HG02588 (cell line): Measurements from ENCODE around the gene KIF26A.
"Not testable (repeated sequence)": the region's sequence is repeated elsewhere in the genome, so short reads cannot be mapped to it uniquely, and the experiment has no call there.

Experiments
- ATAC-seq: cut with Tn5 transposase; IDR thresholded peaks from one replicate; pipeline ENCODE4 v1.9.1; 2021; ENCODE audit warnings: mild to moderate bottlenecking, moderate library complexity; ENCODE audit not compliant: unreplicated experiment

KIF26A gene

DNA sequence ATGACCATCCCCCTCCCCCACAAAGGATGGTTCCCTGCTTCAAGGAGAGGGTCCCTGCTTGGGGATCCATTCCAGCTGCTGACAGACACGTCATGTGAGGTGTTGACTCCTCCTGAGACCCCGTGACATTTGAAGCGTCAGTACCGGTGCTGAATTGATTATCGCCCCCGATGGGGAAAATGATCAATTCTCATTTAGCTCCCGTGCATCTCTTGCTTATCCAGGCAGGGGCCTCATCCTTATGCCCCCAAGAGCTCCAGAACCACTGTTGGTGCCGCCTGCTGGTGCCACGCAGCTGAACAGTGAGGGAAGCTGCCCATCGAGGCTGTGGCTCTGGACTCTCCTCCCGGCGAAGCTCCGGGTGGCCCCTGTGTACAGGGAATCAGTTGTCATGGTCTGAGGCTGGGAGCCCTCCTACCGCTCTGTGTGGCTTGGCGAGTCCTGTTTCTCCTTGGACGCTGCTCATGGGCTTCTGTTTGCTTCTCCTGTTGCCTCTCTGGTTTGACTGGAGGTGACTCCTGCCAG is 4.6 kb downstream of the KIF26A start:
- ATAC-seq, result no peak

DNA sequence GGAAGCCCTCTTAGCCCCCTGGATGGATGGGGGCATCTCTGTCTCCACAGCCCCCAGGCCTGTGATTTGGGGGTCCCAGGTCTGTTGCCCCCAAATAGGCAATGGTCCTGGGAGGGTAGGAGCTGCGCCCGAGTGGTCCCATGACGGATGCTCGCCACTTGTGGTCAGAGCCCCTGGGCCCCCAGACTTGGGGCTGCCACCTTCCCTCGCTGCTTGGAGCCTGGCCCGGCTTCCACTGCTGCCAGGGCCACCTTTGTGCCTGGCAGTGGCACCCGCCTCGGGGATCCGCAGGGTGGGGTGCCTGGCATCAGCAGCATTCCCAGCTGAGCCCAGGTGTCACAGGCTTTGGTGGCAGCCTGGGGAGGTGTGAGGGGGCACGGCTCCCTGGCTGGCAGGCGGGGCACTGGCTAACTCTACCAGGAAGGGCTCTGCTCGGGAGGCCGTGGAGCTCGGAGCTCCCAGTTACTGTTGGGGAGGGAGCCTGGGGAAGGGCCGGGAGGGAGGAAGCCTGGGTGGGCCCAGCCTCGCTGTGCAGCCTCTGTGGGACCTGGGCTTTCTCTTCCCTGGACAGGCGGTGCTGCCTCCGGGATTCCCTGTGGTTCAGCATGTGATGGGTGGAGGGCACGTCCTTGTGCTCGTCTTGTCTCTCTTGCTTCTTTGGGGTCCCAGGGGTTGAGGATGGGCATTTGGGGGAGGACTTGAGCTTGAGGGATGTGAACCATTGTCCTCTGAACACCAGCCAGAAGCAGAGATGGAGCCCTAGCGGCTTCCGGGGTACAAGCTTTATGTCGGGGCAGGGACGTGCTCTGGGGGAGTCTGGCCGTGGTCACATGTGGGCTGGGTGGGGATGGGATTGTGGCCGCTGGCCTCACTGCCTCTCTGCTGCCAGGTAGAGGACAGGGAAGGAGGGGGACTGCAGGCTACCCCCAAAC is 5.4 kb downstream of the KIF26A start:
- no peak for ATAC-seq

DNA sequence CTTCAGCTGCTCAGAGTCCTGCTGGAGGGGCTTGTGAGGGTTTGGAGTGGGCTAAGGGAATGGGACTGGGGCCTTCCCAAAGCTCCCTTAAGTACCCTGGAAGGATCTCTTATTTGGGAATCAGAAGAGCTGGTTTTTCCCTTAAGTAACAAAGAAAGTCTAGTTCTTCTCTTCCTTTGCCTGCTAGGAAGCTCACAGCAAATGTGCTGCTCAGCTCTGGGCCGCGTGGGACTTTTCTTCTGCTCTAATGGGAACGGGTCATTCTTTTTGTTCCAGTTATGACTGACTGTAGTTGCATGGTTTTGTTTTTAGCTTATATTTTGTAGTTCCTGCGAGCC is 6.0 kb downstream of the KIF26A start:
- no peak for ATAC-seq

DNA sequence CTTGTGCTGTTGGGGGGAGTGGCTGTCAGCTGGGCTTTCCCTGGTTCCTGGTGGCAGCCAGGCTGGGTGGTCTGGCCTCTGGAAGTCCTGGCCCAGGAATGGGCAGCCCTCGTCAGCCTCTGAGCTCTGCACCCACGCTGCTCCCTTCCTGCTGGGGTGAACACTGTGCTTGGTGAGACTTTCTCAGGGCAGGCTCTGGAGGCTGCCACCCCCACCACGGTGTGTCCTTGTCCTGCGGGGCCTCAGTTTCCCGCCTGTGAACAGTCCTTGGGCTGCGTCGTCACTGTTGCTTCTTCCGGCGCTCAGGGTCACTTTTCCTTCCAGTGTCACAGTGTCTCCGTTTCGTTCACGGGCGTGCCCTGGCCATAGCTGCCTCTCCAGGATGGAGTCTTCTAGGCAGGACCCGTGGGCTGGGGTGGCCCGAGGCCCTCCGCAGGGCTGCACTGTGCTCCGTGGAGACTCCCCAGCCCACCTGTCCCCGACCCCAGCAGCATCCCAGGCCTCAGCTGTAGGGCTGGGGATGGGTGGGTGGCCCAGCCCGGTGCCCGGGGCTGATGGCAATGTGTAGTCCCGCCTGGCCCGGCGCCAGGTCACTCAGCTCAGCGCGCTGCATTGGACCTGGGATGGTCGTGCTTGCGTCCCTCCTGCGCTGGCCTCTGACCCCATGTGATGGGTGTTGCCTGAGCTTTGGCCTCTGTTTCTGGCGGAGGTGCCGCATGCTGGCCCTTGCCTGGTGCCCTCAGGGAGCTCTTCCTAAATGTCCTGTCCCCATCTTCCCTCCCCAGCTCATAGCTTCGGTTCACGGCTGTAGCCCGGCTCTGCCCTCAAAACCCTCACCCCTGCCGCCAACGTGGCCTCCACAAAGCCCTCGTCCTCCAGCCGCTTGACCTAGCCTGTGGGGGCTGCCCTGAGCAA is 6.8 kb downstream of the KIF26A start:
- no peak for ATAC-seq

DNA sequence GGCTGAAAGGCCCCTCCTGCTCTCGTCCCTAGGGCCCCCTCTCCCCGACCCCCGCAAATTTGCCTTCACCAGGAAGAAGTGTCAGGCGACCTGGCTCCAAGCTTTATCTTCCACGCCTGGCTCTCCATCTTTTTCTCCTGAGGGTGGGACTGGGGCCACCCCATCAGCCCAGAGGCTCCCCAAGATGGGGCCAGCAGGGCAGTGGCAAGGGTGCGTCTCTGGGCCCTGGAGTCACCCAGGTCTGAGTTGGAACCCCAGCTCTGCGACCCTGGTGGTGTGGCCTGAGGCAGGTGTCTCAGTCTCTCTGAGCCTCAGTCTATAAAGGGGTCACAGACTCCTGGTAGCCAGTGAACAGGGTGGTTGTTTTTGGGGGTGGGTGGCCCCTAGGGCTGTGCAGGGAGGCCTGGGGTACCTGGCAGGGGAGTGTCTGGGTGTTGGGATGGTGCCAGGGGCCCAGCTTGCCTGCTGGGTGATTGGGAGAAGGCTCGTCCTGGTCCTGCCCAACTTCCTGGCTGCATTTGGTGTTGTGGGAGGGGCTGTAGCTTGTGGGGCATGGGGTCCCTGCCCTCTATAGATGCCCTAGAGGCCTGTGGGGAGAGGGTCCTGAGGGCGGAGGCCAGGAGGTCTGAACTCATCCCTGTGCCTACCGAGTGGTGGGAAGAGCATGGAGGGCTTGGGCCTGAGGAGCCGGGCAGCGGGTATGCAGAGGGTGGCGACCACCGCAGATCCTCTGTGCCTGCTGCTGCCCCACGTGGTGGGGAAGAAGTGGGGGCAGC is 7.6 kb downstream of the KIF26A start:
- no peak for ATAC-seq

DNA sequence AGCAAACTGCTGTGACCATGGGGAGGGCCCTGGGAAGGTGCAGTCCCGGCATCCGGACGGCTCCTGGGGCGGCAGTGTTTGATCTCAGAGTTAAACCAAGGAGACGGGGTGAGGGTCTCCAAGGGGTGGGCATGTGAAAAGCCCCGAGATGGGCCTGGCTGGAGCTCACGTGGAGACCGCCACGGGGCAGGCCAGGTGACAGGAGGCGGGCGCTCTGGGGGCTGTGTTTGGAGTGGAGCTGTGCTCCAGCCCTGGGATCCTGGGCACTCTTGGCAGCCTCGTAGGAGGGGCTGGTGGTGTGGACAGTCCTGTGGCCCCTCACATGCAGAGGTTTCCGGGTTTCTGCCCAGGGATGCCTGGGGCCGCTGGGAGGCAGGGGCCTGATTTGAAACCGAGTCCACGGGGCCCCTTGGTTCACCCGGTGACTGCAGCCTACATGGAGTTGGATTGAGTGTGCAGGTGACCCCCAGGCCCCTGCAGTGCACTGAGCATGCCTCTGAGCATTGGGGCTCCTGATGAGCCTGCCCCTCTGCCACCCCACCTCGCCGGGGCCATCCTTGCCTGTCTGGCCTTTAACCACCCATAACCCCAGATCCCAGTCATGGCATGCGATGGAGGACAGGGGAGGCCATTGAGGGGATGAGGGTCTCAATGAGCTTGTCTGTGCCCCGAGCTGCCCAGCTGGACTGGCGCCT is 8.4 kb downstream of the KIF26A start:
- no peak for ATAC-seq

DNA sequence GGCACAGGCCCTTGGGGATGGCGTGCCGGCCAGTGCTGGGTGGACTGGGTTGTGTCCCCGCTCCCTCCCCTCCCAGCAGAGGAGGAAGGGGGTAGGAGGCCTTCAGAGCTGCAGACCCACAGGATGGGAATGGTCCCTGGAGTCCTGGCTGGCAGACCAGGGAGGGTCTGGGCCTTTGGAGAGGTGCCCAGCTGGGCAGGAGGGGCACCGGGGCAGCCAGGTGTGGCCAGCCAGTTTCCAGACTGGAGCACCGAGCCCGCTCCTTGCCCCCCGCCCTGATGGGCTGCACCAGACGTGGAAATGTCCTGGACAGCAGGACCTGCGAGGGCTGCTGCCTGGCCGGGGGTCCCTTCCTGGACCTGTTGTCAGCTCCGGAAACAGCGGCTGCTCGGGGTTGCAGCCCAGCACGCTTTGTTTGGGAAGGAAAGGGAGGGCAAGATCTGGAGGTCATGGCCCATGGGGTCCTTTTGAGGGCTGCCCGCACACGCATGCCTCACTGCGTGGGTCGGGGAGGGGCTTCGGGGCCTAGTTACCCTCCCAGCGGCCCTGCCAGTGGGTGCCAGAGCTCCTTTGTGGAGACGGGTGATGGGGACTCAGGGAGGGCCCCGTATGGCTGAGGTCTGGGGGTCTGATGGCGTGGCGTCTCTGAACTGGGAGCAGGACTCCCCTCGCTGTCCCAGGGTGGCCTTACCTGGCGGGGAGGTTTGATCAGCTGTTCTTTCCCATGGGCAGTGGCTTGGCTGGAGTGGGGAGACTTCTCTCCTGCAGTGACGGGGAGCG is 9.1 kb downstream of the KIF26A start:
- ATAC-seq, result no peak

DNA sequence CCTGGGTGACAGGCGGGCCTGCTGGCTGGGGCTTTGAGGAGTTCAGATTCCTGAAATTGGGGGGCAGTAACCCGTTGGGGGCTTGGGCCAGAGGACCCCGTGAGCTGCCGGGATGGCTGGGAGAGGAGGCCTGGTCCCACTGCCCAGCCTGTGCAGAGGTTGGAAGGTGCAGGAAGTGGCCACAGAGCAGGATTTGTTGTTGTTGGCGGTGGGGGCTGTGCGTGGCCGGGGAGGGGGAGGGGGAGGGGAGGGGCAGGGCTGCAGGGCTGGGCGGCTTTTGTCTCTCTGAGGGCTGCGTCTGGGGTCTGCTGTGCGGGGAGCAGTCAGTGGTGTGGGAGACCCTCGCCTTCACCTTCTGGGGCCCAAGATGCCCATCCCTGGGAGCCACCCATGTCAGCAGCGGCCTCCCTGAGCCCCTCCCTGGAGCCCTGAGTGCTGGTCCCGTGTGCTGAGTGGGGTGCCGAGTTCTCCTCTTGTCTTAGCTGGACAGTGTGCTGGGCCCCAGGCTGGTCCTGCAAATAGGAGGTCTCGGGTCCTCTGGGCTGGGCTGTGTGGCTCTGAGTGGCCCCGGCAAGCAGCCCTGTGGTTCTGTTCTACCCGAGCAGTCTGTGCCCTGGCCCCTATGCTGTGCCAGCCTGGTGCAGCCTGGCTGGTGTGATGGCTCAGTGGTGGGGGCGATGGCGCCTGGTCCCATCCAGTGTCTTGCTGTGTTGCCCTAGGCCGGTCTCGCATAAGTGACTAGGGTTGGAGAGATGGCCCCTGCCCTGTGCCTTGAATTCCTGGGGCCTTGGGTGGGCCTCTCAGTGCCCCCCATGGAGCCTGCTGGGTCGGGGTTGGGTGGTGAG is 10.3 kb downstream of the KIF26A start:
- no peak for ATAC-seq

DNA sequence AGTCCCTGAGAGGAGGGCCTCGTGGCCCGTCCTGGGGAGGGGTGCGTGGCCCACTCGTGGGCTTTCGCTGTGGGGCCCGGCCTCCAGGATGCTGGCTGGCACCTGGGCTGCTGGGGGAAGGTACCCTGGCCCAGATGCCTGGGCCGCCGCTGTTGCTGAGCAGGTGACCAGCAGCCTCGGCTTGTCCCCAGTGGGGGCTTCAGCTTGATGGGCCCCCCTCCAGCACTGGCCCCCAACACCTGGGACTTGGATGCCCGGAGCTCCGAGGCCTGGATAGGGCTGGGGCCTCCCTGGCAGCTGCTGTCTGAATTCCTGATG is 10.8 kb downstream of the KIF26A start:
- ATAC-seq, result no peak

DNA sequence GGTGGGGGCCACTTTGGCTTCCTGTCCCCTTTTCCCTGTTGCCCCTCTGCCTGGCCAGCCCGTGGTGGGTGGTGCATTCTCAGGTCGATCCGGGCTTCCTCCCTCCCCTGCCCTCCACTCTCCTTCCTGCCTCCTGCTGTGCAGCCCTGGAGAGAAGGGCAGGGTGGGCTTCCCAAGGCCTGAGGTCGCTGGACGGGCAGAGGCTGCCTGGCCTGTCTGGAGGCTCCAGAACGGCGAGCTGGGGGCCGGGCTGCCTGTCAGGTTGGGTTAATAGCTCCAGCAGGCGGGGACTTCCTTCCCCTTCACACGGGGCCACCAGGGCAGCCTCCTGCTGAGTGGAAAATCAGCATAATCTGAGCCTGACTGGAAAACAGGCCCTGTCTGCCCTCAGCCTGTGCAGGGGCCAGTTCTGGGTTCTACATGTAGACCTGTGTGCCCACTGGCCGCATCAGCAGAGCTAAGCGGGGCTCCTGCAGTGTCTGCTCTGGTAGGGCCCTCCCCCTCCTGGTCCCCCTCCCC is 11.3 kb downstream of the KIF26A start:
- no peak for ATAC-seq

DNA sequence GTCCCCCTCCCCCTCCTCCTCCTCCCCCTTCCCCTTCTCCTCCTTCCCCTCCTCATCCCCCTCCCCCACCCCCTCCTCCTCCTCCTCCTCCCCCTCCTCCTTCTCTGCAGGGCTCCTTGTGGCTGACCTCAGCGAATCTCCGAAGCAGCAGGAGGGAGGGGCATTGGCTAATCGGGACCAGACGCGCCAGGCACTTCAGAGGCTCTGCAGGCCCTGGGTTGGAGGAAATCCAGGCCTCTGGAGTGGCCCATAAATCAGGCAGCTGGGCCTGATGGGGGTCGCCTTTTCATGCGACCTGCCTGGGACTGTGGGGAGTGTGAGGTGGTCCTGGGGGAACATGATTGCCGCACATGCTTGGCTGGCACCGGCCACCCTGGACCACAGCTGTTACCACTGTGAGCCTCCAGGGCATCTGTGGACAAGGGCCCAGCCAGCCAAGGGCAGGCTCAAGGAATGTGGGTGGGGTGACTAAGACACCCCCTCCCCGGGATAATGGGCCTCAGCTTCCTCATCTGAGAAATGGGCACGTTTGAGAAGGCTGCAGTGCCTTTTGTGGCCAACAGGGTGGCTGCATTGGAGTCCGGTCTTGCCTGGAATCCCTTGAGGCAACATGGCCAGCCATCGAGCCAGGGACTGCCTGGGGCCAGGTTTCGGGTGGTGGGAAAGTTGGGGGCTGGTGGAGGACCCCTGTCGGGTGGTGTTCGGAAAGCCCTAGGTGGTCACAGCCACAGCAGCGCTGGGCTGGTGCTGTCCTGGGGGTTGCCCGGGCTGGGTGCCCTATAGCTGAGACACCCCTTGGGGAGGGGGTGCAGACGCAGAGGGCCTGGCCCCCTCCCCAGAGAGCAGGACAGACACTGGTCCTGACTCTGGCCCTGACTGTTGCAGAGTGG is 12.0 kb downstream of the KIF26A start:
- ATAC-seq, result no peak

DNA sequence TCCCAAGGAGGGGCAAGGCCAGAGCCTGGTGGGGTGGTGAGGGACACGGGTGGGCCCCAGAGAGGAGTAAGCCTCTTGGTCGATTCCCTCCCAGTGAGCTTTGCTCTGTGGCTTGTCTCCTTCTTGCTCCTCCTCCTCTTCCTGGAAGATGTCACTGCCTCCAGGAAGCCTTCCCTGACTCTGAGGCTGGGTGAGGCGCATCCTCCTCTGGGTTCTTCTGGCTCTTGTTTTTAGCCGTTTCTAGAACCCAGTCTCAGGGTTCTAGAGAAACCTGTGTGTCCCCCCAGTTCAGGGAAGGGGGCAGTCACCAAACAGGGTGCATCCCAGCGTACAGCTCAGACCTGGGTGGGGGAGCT is 12.6 kb downstream of the KIF26A start:
- no peak for ATAC-seq

DNA sequence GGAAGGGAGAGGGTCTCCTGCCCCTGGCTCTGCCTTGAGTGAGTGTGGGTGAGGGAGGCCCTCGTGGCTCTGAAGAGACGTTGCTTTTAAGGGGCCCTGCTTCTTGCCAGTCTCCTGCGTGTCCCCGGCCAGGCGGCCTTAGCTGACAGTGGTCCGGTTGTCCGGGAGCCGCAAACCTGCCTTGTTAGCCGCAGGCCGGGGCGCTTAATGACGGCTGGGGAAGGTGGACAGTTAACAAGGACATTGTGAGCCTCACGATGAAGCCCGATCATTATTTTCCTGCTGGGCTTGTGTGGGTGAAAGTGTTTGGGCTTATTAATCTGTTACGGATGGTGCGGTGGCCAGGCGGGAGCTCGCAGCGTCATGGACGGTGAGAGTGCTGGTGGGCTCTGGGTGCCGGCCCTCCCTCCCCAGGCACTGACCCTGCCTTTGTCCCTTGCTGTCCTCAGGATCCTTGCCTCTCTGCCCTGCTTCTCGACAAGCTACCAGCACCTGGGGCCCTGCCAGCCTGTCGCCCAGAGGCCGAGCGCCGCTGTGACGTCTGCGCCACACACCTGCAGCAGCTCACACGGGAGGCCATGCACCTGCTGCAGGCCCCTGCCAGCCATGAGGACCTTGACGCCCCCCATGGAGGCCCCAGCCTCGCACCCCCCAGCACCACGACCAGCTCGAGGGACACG is 13.3 kb downstream of the KIF26A start:
- no peak for ATAC-seq

DNA sequence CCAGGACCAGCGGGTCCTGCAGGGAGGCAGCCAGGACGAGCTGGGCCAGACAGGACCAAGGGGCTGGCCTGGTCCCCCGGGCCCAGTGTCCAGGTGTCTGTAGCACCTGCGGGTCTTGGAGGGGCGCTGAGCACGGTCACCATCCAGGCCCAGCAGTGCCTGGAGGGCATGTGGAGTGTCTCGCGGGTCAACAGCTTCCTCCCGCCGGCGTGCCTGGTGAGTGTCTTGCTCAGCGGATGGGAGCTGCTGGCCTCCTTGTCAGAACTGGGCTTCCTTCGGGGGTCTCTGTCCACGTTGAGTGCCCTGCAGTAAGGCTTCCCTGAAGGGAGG is 13.8 kb downstream of the KIF26A start:
- no peak for ATAC-seq

DNA sequence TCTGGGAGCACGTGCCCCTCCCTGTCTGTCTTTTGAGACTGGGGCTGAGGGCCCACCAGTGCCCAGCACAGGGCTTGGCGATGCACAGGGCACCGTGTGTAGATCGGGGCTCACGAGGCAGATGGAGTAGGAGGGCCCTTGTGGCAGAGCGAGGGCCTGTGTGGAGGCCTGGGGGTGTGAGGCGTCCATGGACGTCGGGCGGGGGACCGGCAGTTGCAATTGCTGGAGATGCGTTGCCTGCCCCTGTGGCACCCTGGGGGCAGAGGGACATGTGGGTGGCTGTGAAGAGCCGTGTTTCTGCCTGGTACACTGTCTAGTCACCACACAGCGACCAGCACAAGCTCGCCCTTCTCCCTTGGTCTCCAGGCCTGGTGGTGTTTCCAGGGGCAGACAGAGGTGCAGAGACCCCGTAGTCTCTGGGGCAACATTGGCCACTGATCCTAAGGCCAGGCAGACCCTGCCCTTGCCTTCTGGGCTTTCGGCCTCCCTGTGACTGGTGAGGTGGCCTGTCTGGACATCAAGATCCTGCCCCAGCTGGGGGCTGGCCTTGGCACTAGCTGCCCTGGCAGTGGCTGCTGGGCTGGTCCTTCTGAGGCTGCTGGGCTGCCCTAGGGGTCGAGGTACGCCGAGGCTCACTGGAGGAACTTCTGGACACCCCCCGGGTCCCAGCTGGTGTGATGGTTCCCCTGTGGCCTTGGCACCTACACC is 14.5 kb downstream of the KIF26A start:
- no peak for ATAC-seq

DNA sequence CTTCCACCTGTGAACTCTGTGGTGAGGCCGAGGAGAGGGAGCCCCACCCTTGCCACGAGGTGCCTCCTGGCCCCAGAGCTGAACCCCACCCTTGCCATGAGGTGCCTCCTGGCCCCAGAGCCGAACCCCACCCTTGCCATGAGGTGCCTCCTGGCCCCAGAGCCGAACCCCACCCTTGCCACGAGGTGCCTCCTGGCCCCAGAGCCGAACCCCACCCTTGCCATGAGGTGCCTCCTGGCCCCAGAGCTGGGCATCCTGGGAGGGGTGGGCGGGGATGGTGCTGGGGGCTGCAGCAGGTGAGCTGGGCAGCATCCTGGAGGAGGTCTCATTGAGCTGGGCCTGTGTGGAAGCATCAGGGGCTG is 15.0 kb downstream of the KIF26A start:
- not testable (repeated sequence) for ATAC-seq

DNA sequence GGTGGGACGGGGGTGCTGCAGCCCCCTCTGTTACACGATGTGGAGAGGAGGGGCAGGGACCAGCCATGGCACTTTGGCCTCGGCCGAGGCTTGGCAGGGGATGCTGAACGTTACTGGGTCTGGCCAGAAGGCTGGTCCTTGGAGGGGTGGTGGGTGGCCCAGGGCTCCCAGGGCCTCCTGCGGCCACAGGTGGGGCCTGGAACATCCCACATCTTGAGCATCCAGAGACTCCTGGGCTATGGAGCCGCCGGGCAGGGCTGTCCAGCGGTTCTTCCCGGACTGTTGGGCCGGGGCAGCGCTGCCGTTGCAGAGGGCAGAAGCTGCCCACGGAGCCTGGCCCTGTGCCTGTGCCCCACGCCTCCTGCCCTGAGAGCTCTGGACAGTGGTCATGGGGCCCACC is 15.9 kb downstream of the KIF26A start:
- no peak for ATAC-seq
